Hematopoietic multipotent progenitor cell treated with erythropoietin and hydrocortisone succinate and interleukin-3 and kit ligand, for 15 days (in vitro differentiated cells): ENCODE results near the gene PGP.
A peak's percentile ranks its signal among the peaks of the same experiment; 100 is the strongest.
"Not testable (repeated sequence)": the region's sequence is repeated elsewhere in the genome, so short reads cannot be mapped to it uniquely, and the experiment has no call there.

Experiments
- DNase-seq: peaks from one replicate; pipeline ENCODE4 v3.0.0-alpha.2; 2015; ENCODE audit warnings: low spot score

PGP gene, protein sequence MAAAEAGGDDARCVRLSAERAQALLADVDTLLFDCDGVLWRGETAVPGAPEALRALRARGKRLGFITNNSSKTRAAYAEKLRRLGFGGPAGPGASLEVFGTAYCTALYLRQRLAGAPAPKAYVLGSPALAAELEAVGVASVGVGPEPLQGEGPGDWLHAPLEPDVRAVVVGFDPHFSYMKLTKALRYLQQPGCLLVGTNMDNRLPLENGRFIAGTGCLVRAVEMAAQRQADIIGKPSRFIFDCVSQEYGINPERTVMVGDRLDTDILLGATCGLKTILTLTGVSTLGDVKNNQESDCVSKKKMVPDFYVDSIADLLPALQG

DNA sequence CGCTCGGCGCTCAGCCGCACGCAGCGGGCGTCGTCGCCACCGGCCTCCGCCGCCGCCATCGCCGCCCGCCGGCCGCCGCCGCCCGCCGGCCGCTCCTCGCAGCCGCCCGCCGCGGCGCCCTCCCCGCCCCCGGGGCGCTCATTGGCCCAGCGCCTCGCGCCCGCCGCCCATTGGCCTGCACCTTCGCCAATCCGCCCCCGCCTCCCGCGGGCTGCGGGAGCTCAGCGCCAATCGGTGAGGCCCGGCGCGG lies at the start of gene PGP:
PGP (minus strand) TSS at position 122 of the 250 bp plus-strand sequence; CDS start at position 59, 63 bp downstream.
- DNase-seq = no peak

GRCh38 chr16:2263026-2263425 lies 48.4 kb upstream of the PGP start:
- not testable (repeated sequence) for DNase-seq

GRCh38 chr16:2260250-2260649 lies 45.6 kb upstream of the PGP start:
- DNase-seq = no peak

DNA sequence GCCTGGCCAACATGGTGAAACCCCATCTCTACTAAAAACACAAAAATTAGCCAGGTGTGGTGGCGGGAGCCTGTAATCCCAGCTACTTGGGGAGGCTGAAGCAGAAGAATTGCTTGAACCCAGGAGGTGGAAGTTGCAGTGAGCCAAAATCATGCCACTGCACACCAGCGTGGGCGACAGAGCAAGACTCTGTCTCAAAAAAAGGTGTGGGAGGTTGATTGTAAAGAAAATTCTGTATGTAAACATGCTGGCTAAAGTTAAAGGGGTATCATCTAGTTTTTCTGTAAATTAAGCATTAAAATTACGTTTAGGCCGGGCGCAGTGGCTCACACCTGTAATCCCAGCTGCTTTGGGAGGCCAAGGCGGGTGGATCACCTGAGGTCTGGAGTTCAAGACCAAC lies 43.9 kb upstream of the PGP start:
- DNase-seq = not testable (repeated sequence)

- DNase-seq = no peak
Observed at GRCh38 chr16:2257726-2258125, 43.1 kb upstream of the PGP start.

DNA sequence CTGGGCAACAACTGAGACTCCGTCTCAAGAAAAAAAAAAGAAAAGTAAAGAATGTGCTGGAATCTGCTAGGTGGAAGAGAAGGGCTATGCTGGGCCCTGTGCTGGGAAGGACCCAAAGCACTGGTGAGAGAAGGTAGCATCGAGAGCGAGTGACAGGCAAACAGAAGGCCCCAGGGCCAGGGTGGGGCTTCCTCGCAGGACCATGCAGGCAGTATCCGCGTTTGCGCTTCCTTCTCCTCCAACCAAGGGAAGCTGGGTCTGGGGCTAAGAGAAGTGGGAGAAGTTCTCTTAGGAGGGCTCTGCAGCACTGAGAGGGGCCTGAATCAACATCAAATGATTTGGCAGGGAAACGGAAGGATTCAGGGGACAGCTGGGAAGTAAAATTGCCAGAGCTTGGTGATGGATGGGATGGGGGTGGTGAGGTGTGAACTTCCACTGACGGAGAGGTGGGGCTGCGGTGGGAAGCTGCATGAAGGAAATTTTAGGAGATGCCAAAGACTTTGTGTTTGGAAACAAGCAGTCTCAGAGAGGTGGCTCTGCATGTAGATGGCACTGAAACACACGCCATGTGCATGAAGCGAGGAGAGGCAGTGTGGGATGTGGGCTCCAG lies 42.0 kb upstream of the PGP start:
- no peak for DNase-seq

DNA sequence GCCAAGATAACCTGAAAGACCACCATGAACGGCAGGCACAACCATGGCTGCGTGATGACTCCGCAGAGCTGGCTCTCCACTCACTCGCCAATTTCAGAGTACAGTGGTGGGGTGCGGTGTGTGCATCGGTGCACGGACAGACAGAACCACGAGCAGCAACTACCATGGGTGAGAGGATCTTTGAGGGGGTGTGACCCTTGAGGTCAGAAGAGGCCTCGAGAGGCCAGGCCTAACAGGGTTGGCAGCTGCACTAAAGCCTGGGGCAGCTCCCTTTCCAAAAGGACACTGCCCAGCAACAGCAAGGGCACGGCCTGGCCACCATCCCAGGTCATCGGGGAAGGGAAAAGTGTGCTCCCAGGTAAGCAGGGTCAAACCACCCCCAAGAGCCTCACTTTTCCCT lies 38.7 kb upstream of the PGP start:
- no peak for DNase-seq

- DNase-seq = no peak
Observed at GRCh38 chr16:2252806-2253148, 38.1 kb upstream of the PGP start.

- DNase-seq = peak; percentile 92
Observed at GRCh38 chr16:2251296-2252111, 36.9 kb upstream of the PGP start, which contains the start of gene ECI1. Gene ECI1 (minus strand): TSS chr16:2251587. CDS start chr16:2251566, 21 bp downstream.

GRCh38 chr16:2250652-2251295 lies 36.1 kb upstream of the PGP start:
- DNase-seq = peak; percentile 39

DNA sequence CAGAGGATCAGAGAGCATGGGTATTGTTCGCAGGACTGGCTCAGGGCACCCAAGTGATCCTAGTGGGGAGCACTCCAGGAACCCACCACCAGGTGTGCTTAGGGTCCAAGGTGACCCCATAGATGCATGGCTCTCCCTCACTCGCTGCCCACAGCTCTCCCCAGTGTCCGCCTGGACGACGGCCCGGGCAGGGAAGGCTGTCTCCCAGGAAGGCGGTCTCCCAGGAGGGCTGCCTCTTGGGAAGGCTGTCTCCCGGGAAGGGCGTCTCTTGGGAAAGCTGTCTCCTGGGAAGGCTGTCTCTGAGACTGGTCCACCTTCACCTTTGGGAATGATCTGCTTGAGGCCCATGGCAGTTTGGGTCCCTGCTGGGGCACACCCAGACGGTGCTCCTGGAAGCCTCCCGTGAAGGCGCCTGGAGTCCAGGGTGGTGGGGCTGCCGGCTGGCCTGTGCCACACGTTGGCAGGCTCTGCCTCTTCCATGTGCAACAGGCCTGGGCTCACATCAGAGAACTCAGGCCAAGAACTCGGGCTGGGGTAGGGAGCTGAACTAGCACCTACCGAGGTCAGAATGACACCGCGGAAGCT lies 31.8 kb upstream of the PGP start:
- no peak for DNase-seq

GRCh38 chr16:2244926-2245795 lies 30.5 kb upstream of the PGP start:
- no peak for DNase-seq

GRCh38 chr16:2244301-2244700 lies 29.7 kb upstream of the PGP start:
- no peak for DNase-seq

DNA sequence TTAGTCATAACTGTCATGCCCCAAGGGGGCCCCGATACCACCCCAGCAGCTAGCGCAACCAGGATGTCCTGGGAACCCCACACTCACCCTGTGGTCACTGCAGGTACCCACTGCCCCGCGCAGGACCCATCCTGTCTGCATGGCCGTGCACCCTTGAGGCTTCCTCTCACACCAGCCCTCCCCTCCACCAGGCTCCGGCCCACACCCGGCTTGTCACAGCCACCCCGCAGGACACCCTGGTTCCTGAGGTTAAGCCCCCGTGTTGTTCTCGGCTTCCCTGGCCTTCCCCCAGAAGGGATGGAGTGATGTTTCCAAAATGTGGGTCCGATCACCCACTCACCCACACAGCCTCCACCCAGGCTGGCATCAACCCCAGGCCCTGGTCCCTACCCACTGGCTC lies 29.1 kb upstream of the PGP start:
- no peak for DNase-seq

- peak; percentile 38 for DNase-seq
Observed at GRCh38 chr16:2243031-2243528, 28.4 kb upstream of the PGP start.

DNA sequence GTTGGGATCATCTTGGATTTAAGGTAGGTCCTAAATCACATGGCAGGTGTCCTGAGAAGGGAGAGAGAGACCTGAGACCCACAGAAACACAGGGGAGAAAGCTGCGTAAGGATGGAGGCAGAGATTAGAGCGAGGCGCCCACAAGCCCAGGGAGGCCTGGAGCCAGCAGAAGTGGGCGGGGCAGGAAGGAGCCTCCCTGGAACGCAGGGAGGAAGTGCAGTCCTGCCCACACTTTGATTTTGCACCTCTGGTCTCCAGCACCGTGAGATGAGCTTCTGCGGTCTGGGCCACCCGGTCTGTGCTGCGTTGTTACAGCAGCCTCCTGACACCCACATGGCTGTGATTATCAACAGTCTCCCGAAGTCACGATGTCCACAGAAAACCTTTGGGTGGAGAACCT lies 28.0 kb upstream of the PGP start:
- DNase-seq = no peak

GRCh38 chr16:2240331-2240730 lies 25.7 kb upstream of the PGP start:
- DNase-seq = not testable (repeated sequence)

DNA sequence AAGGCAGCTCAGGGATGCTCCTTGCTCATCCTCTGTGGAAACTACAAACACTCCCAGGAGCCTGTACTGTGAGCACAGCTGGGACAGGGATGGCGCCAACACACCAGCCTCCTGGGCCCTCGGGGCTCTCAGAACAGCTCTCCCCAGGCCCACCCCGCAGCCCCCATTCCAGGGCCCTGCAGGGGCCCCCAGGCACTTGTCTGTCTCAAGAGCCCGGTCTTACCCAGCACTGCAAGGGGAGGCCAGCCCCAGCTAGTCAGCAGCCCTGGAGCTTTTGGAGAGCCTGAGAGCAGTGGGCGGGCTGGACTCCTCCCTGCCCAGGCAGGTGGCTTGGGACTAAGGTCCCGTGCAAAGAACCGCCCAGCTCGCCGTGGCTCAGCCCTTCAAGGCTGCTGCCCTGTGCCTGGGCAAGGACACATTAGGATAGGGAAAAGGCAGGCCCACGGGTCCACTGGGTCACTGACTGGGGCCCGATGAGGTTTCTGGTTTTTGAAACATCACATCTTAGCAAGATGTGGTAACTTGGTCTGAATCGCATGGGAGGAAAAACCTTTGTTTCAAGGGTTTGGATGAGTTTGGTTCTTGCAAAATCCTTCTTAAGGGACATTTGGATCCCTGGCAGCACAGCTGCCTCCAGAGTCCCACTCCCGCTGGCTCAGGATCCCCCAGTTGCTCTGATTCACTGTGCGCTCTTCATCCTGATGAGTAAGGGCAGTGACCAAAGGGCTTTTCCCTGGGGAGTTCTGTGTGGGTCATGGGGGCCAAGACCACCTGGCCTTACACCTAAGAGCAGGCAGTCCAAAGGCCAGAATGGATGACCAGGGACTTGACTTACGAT lies 24.4 kb upstream of the PGP start:
- DNase-seq = no peak

GRCh38 chr16:2238150-2238837 lies 23.7 kb upstream of the PGP start:
- DNase-seq = no peak
